GM19324 (cell line): ENCODE measurements around the gene ZNF593OS.

Source experiments
- ATAC-seq: cut with Tn5 transposase; IDR thresholded peaks from one replicate; pipeline ENCODE4 v1.9.1; 2021; ENCODE audit warnings: mild to moderate bottlenecking, moderate library complexity; ENCODE audit not compliant: unreplicated experiment, low FRiP score

ZNF593OS gene

DNA sequence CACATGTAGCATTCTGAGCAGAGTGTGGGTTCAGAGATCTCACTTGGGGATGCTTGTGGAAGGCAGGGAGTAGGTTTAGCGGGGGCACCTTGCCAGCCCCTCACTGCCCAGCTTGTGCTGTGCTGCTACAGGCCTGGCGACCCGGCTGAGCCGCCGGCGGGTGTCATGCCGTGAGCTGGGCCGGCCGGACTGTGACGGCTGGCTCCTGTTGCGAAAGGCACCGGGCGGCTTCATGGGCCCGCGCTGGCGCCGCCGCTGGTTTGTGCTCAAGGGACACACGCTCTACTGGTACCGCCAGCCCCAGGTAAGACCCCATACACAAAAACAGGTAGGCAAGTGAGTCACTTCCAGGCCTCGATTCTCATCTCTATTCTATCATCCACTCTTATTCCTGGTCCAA lies 13.3 kb upstream of the ZNF593OS start:
- ATAC-seq, result no peak

- ATAC-seq, result no peak
Observed at GRCh38 chr1:26184086-26184485, 12.5 kb upstream of the ZNF593OS start.

- ATAC-seq, result no peak
Observed at GRCh38 chr1:26182383-26182696, 10.7 kb upstream of the ZNF593OS start.

DNA sequence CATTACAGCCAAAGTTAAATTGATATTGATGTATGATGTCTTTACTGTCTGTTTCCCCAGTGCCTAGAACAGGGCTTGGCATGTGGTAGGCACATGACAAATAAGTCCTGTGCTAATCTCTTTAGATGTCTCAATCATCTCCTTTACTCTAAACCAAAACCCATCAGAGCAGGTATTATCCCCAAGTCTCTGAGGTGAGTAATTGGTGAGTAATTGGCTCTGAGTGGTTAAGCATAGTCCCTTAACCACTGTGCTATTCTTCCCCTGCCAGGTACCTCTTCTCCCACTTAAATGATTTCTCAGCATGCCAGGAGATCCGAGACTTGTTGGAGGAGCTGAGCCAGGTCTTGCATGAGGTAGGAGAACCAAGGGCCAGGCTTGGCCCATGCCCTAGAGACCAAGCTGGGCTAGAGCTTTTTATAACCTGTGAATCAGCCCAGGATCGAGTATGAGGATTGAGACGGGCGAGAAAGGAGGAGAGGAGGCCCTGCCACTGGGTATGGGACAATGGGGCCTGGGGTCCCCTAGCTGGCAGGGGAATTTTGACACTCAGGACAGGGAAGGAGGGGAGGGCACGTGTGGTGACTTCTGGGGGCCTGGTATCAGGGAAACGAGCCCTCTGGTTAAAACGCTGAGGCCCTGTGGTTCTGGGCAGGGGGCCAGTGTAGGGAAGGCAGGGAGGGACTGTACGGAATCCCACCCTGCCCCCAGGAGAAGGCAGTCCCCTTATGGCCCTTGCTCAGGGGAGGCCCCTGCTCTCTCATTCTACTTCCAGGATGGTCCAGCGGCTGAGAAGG lies 10.2 kb upstream of the ZNF593OS start:
- no peak for ATAC-seq

GRCh38 chr1:26180010-26180506 lies 8.4 kb upstream of the ZNF593OS start:
- ATAC-seq, result no peak

- no peak for ATAC-seq
Observed at GRCh38 chr1:26177182-26177684, 5.6 kb upstream of the ZNF593OS start, which contains the start of gene CNKSR1. Gene CNKSR1, plus strand, starts transcription at chr1:26177491. Its CDS starts 57 bp downstream, at chr1:26177548.

DNA sequence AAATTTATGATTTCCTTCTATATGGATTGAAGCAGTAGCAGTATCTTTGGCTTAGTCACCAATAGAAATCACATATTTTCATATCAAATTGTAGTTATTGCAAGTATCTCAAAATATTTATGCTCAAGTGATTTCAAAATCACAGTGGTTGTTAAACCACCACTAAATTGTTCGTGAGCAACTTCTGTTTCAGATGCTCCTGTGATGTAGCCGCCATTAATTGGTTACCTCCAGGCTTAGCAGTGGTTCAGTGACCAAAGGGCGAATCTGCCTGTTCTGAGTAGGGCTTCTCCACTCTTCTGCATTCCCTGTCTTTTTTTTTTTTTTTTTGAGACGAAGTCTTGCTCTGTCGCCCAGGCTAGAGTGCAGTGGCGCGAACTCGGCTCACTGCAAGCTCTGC lies 3.7 kb upstream of the ZNF593OS start:
- no peak for ATAC-seq

DNA sequence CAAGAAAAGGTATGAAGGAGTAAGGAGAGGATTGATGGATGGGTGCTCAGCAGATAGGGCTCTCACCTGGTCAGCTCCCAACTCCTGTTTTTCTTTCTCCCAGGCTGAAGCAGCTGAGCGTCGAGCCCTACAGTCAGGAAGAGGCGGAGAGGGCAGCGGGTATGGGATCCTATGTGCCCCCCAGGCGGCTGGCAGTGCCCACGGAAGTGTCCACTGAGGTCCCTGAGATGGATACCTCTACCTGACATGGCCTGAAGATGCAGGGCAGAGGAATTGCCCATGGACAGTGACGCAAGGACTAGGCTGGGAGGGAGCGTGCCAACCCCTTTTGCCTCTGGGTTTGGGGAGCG lies 1.2 kb downstream of the ZNF593OS start:
- ATAC-seq, result no peak

GRCh38 chr1:26169669-26170471 lies 1.8 kb downstream of the ZNF593OS start, which contains the start of gene ZNF593:
Gene ZNF593, plus strand, starts transcription at chr1:26169908. Its CDS starts 76 bp downstream, at chr1:26169984.
- peak; percentile 88 for ATAC-seq

- no peak for ATAC-seq
Observed at GRCh38 chr1:26169198-26169554, 2.5 kb downstream of the ZNF593OS start.

GRCh38 chr1:26168410-26169197 lies 3.0 kb downstream of the ZNF593OS start, which contains the start of gene C1orf232:
Gene C1orf232, minus strand, starts transcription at chr1:26168963. Its CDS starts 464 bp downstream, at chr1:26168499.
- ATAC-seq, result no peak

- ATAC-seq, result no peak
Observed at GRCh38 chr1:26166719-26167281, 4.8 kb downstream of the ZNF593OS start.

DNA sequence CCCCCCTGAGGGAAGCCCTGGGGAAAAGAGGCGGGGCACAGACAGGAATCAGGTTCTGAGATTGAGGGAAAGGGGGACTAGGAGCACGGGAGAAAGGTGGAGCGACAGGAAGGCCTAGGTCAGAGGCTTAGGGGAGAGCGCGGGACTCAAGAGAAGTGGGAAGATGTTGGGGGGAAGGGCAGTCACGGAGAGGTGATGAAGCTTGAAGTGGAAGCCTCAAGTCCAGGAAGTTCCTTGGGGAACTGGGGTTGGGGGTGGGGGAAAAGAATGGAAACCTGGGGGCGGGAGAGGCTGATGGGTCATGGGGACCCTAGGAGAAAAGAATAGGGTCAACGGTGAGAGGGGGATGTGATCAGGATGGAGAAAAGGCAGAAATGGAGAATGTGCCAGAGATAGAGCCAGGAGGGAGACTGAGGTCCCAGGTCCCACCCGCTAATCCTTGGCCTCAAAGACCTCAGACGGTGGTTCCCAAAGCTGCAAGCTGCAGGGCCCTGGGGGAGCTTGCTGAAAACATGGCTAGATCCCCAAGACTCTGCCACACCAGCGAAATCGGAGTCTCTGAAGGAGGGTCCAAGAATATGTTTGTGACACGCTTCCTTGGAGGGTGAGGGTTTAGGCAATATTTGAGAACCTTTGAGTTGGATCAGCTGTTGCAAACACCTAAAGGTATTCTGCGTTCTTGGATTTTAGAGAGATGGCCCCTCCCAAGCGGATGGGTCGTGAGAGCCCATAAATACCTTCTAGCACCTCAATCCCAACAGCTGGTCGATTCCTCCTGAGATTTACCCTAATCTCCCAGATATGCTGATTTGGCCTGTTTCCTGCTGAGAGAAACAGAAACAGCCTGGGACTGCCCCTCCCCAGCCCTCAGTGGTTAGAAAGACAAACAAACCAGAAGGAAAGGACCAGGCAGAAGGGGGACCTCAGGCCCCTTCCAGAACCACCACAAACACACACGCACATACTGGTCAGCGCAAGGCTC lies 6.5 kb downstream of the ZNF593OS start:
- no peak for ATAC-seq

GRCh38 chr1:26164036-26164860 lies 7.4 kb downstream of the ZNF593OS start:
- ATAC-seq, result no peak

DNA sequence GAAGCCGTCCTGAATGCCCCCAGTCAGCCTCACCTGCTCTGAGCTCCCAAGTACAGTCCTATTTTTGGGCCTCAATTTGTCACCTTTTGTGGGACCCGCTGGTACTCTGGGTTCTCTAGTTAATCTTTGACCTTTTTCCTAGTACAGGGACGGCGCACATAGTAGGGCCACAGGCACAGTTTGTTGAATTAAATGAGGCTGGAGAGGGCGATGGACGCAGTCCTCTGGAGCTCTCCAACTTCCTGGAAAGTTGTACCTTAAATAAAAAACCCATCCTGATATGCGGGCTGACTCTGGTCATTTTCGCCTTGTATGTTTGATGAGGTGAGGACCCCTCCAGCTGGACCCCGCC lies 8.0 kb downstream of the ZNF593OS start:
- no peak for ATAC-seq

DNA sequence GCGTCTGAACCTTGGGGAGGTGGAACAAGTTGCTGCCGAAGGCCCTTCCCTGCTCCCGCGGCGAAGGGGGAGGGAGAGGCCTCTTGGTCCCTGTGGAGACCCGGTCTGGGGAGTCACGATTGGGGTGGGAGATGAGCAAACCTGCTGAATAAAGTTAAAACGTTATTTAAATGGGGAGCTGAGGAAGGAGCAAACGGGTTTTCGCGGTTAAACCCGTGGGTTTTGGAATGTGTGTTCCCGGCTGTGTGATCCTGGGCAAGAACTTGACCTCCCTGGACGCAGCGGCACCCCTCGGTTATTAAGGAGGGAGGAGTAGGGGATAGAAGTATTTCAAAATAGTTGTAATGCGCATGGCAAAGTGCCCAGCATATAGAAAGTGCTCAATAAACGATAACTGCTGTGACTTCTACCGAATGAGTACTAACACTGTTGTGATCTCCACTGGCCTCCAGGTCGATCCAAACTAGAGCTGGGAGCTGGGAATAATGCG lies 9.4 kb downstream of the ZNF593OS start:
- ATAC-seq, result no peak

DNA sequence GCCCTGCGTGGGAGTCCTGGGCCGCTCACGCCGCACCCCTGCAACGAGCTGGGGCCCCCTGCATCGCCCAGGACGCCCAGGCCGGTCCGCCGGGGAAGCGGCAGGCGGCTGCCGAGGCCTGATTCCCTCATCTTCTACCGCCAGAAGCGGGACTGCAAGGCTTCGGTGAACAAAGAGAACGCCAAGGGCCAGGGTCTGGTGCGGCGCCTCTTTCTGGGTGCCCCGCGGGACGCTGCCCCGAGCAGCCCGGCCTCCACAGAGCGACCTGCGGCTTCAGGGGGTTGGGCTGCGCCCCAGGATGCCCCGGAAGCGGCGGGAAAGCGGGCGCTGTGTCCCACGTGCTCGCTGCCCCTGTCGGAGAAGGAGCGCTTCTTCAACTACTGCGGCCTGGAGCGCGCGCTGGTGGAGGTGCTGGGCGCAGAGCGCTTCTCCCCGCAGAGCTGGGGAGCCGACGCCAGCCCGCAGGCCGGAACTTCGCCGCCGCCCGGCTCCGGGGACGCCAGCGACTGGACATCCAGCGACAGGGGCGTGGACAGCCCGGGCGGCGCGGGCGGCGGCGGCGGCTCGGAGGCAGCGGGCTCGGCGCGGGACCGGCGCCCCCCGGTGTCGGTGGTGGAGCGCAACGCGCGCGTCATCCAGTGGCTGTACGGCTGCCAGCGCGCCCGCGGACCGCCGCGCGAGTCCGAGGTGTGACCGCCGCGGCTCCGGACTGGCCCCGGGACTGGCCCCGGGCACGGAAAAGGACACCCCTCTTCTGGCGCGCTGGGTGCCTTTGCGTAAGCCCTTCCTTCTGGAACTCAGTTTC lies 10.0 kb downstream of the ZNF593OS start:
- ATAC-seq, result no peak
